ENCODE data around the gene TNIP2. TPM values are rescaled to one million over a fixed set of nuclear protein-coding genes. Genes with fewer than 3 reads are reported as not detected.

Gene TNIP2
- total and polyA plus RNA-seq, 2 of the 13 experiments (the other 11 are each of a cell fraction or from before 2014, with no cell fraction given): 25.6 to 38.0 TPM

- Histone ChIP-seq H3K27ac (ENCODE audit: extremely low read length, insufficient read depth, low read length) (peak overlapping the region; percentile 53), H3K79me2 (ENCODE audit: insufficient read depth, low read length) (no peaks in the 10 kb centered on the region), H3K4me2 (ENCODE audit: low read depth, low read length) (peak overlapping the region; percentile 36), H4K20me1 (ENCODE audit: insufficient read depth, low read length) (no peaks in the 10 kb centered on the region), H3K9ac (ENCODE audit: insufficient read depth, low read depth, low read length) (peak overlapping the region; percentile 27; the same call in 1 of the 2 replicates), H3K27me3 (ENCODE audit: control insufficient read depth in 1 of 2, insufficient read depth in 2 of 2, low read length in 2 of 2) (no peaks in the 10 kb centered on the region), H2AFZ (ENCODE audit: low read length) (no peak overlapping the region), H3K4me1 (ENCODE audit: insufficient read depth, low read length) (peaks cover 17% of the 10 kb centered on the region), H3K4me3 (replicated peaks in 1 of 3; ENCODE audit: insufficient read depth in 1 of 3, low read depth in 2 of 3, low read length in 3 of 3) (peak overlapping the region in 1 of 3 experiments; percentile 1; a peak in 1 of 6 replicates), H3K9me3 (ENCODE audit: low read length) (no peaks in the 10 kb centered on the region), H3K36me3 (replicated peaks in 1 of 2; ENCODE audit: control insufficient read depth in 1 of 2, insufficient read depth in 2 of 2, low read length in 2 of 2) (peaks cover 8 to 20% of the 10 kb centered on the region in 2 experiments; a peak in 4 of 5 replicates)
- in situ Hi-C loops (cut with HindIII; ENCODE audit: extremely low pct_ligation_motif_present, low pct_unique_long_range_greater_than_20kb): no loop called here
- ATAC-seq: peak; percentile 88
- no TSS peak for BruUV-seq (replicated peaks)
- ChIA-PET POLR2A (interaction anchor here (1.1 to 2.1 kb wide), 2 partner anchors 28 to 68 kb away, joined by 4 to 7 read pairs; no protein-coding TSS in a partner anchor), CTCF (ENCODE audit: low intra/inter-chr PET ratio, low total read pairs) (no interaction called here)
- FAIRE-seq: peak; percentile 54
- 39% methylated on average over 19 of the region's 21 CpGs for WGBS (ENCODE audit: low lambda C conversion rate)
- intact Hi-C loops (cut with micrococcal nuclease; ENCODE audit: unreplicated experiment): loop anchor here (2.0 kb wide), 1 partner anchor 58 kb away; no protein-coding TSS in a partner anchor
- peak; percentile 70 for DNase-seq (ENCODE audit: low spot score)
- TF ChIP-seq ZFP36L2 (CRISPR knock-in tag; IDR thresholded peaks at IDR 0.05) (no peak), POLR2G (IDR thresholded peaks at IDR 0.05; ENCODE audit: low read depth, low read length) (no peak), PRDM15 (CRISPR knock-in tag; IDR thresholded peaks at IDR 0.05) (no peak), MIXL1 (CRISPR knock-in tag; IDR thresholded peaks at IDR 0.05) (no peak), ZNF331 (CRISPR knock-in tag; IDR thresholded peaks at IDR 0.05) (peak; percentile 83), TOE1 (CRISPR knock-in tag; IDR thresholded peaks at IDR 0.05) (no peak), HMG20B (CRISPR knock-in tag; conservative IDR thresholded peaks at IDR 0.05) (no peak), IKZF4 (CRISPR knock-in tag; IDR thresholded peaks at IDR 0.05; ENCODE audit: borderline replicate concordance, low read depth, not compliant biosample characterization) (no peak), KDM2A (CRISPR knock-in tag; IDR thresholded peaks at IDR 0.05; ENCODE audit: borderline replicate concordance, low read depth) (0 out of 2 replicates have a peak, but pooled peaks have one; percentile 55), SMAD3 (CRISPR knock-in tag; IDR thresholded peaks at IDR 0.05) (no peak), HMGXB3 (CRISPR knock-in tag; IDR thresholded peaks at IDR 0.05; ENCODE audit: borderline replicate concordance) (no peak), KLF15 (CRISPR knock-in tag; IDR thresholded peaks at IDR 0.05; ENCODE audit: borderline replicate concordance) (no peak), ZFP36 (IDR thresholded peaks at IDR 0.05; ENCODE audit: borderline replicate concordance, low read depth, low read length, partially characterized antibody) (no peak), AHR (CRISPR knock-in tag; IDR thresholded peaks at IDR 0.05) (no peak)
- TF ChIP-seq, protein P1, sequence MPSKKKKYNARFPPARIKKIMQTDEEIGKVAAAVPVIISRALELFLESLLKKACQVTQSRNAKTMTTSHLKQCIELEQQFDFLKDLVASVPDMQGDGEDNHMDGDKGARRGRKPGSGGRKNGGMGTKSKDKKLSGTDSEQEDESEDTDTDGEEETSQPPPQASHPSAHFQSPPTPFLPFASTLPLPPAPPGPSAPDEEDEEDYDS (CRISPR knock-in tag; IDR thresholded peaks at IDR 0.05): no peak
Observed at GRCh38 chr4:2733001-2733843, 22.9 kb downstream of the TNIP2 start.
